GM12891 (cell line): ENCODE data around the gene CHI3L1.

Experiments used
- DNase-seq: peaks from one replicate; pipeline ENCODE4 v3.0.0; 2011; ENCODE audit warnings: low spot score; ENCODE audit not compliant: insufficient read length
- FAIRE-seq: peaks from 2 replicates; lab custom pipeline; 2011; peaks lifted over from hg19 to GRCh38; lab: Jason Lieb, UNC
- PAX5 ChIP-seq: IDR thresholded peaks from 2 replicates; pipeline ENCODE4 v1.6.1; 2011; ENCODE audit warnings: low read length, moderate library complexity, mild to moderate bottlenecking; ENCODE audit not compliant: insufficient read depth, severe bottlenecking
- POLR2A ChIP-seq: IDR thresholded peaks from 2 replicates; pipeline ENCODE4 v1.6.1; 2011; ENCODE audit warnings: low read depth, low read length, control low read depth
- POLR2AphosphoS5 ChIP-seq: IDR thresholded peaks from 2 replicates; pipeline ENCODE4 v1.6.1; 2011; ENCODE audit warnings: low read depth, low read length, control low read depth
- POU2F2 ChIP-seq: IDR thresholded peaks from 2 replicates; pipeline ENCODE4 v1.6.1; 2011; ENCODE audit warnings: low read depth, mild to moderate bottlenecking, control low read depth, low read length, moderate library complexity
- SPI1 ChIP-seq: IDR thresholded peaks from 2 replicates; pipeline ENCODE4 v1.6.1; 2011; ENCODE audit warnings: low read depth, low read length, control low read depth
- TAF1 ChIP-seq: IDR thresholded peaks from 2 replicates; pipeline ENCODE4 v1.6.1; 2011; ENCODE audit warnings: low read depth, low read length, control low read depth

The CHI3L1 gene

GRCh38 chr1:203217139-203217655 is 30.7 kb upstream of the CHI3L1 start:
- DNase-seq = no peak
- TF ChIP-seq POU2F2 = no peak
- TF ChIP-seq SPI1 = no peak
- no peak for TF ChIP-seq PAX5
- TF ChIP-seq POLR2A = no peak
- TF ChIP-seq TAF1 = no peak
- TF ChIP-seq POLR2AphosphoS5 = no peak
- FAIRE-seq = no peak

DNA sequence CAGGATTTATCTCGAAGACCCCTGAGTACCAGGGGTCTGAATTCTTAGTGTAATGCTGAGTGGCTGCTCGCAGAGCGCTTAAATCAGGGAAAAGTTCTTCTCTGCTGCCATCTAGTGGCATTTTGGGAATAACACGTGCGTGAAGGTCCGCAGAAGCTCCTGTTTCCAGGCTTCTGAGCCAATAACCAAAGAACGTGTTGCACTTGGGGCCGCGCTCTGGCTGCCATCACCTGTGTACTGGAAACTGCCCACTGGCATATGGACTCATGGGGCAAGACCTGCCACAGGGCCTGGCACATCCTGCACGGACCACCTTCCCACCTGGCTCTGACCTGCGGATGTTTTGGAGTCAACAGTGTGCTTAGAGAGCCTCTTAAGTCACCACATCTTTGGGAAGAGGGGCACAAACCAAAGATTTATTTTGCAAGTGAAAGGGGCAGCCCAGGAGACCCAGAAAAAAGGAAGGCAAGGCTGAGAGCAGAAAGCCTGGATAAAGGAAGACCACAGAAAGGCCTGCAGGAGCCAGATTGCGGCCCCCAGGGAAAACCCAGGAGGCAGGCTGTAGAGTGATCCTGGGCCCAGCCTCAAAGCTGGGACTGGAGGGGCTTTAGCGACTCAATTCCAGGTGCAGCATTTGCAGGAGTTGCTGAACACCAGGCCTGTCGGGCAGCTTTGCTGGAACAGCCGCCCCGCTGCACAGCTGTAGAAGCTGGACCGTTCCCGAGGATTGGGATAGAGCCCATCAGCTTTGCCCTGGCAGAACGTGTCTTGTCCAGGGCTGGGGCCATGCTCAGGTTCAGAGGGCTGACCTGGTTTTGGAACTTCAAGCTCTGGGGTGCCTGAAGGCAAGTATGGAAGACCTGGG is 30.0 kb upstream of the CHI3L1 start:
- FAIRE-seq (peak; percentile 58), DNase-seq (peak; percentile 29)
- TF ChIP-seq SPI1 (no peak), POLR2AphosphoS5 (no peak), TAF1 (no peak), PAX5 (no peak), POLR2A (no peak), POU2F2 (no peak)

GRCh38 chr1:203215573-203215972 is 29.1 kb upstream of the CHI3L1 start:
- no peak for FAIRE-seq
- no peak for DNase-seq
- TF ChIP-seq POLR2A (no peak), POLR2AphosphoS5 (no peak), POU2F2 (no peak), PAX5 (no peak), SPI1 (no peak), TAF1 (no peak)

DNA sequence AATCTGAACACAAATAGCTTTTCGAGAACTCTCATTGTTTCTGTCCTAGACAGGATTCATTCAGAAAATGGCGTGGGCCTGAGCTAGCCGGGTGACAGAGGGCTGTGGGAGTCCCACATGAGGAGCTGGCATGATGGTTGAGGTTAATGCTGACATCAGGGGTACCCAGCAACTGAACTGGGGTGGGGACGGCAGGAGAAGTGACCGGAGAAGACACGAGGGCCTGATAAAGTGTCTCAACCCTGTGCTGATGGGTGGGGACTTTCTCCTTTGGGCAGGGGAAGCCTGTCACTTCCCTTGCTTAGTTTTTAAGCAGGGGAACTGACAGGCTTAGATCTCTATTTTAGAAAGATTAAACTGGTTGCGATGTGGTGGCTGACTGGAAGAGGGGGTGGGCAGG is 28.4 kb upstream of the CHI3L1 start:
- DNase-seq (no peak), FAIRE-seq (no peak)
- TF ChIP-seq POU2F2 (no peak), PAX5 (no peak), TAF1 (no peak), SPI1 (no peak), POLR2A (no peak), POLR2AphosphoS5 (no peak)

GRCh38 chr1:203213126-203213525 is 26.6 kb upstream of the CHI3L1 start:
- no peak for TF ChIP-seq TAF1
- TF ChIP-seq PAX5 = no peak
- no peak for TF ChIP-seq POLR2AphosphoS5
- no peak for TF ChIP-seq SPI1
- FAIRE-seq (no peak), DNase-seq (no peak)

GRCh38 chr1:203211812-203212211 is 25.3 kb upstream of the CHI3L1 start:
- DNase-seq (no peak), FAIRE-seq (no peak)

DNA sequence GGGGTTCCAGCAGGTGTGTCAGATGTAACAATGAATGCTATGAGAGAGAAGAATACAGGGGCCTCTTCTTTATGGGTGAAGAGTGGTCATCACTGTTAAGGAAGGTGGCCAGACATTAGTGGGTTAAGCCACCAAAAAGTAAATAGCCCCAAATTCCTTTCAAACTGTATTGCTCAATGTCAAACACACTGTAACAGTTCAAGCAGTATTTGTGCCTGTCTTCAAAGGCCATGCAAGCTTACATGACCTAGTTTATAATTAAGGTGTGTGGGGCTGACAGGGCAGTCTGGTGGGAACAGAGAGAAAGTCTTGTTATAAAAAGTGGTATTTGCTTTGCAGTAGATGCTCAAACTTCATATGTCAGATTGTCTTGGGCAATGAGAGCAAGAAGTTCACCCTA is 24.5 kb upstream of the CHI3L1 start:
- no peak for DNase-seq
- no peak for FAIRE-seq
- no peak for TF ChIP-seq POLR2AphosphoS5
- TF ChIP-seq TAF1 = no peak

More at GRCh38 chr1:203211812-203212211, 25.3 kb upstream of the CHI3L1 start:
- TF ChIP-seq POLR2AphosphoS5 (no peak), SPI1 (no peak), PAX5 (no peak), TAF1 (no peak), POU2F2 (no peak), POLR2A (no peak)

GRCh38 chr1:203210350-203210749 is 23.8 kb upstream of the CHI3L1 start:
- TF ChIP-seq POLR2A = no peak
- TF ChIP-seq POLR2AphosphoS5 = no peak
- TF ChIP-seq TAF1 = no peak
- no peak for TF ChIP-seq PAX5
- TF ChIP-seq SPI1 = no peak
- TF ChIP-seq POU2F2 = no peak
- no peak for FAIRE-seq
- DNase-seq = no peak

DNA sequence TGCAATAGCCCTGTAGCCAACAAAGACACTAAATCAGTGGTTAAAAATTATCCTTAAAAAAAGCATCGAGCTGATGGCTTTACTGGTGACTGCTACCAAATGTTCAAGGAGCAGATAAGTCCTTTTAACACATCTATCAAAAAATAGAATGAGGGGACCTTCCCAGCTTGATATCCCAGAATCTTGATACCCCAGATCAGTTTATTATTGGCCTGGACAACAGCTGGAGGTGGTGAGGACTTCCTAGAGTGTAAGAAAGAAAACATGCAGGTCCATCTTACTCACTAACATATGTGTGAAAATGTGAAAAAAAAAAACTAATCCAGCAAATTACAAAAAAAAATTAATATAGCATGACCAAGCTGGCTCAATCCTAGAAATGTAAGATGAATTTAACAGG is 21.7 kb upstream of the CHI3L1 start:
- no peak for DNase-seq
- TF ChIP-seq SPI1 (no peak), TAF1 (no peak), PAX5 (no peak), POLR2AphosphoS5 (no peak), POU2F2 (no peak), POLR2A (no peak)
- no peak for FAIRE-seq

- FAIRE-seq (no peak), DNase-seq (no peak)
- TF ChIP-seq POLR2AphosphoS5 (no peak), PAX5 (no peak), POLR2A (no peak), POU2F2 (no peak), SPI1 (no peak), TAF1 (no peak)
Measured at GRCh38 chr1:203207751-203208150, 21.2 kb upstream of the CHI3L1 start.
